Parietal lobe (tissue), 1 donor: ENCODE results near the gene SUPT20HL2. TPM values are rescaled to one million over a fixed set of nuclear protein-coding genes. Genes with fewer than 3 reads are reported as not detected.

ENCODE experiments used
- total RNA-seq: library from RNA; depleted of rRNA; stranded (reverse); fragments of >200 nt; gene quantifications from one replicate; pipeline ENCODE4 v1.2.3, GENCODE V29; 2014

Gene SUPT20HL2
- total RNA-seq, result not detected

DNA sequence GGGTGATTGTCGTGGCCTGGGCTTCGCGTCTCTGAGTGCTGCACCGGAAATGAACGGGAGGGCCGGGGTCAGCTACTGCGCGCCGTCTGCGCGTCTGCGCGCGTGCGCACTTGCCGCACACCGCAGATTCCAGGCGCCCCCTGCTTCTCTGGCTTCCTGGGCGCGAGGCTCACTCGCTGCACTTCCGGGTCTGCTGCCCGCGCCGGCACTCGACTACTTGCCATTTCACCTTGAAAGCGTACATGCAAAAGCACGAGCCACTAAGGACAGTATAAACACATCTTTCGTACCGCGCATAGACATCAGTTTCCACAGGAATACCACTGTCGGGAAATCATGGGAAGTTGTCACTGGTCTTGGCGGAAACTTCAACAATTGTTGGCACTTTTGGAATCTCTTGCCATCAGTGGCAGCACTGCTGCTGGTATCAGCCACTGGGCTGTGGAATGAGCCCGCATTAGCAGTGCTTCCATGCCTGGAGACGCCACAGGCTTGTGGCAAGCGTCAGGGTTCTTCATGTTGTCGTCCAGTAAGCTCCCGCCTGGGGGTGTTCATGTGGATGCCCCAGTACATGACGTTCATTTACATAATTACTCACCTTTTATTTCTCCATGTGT is at the start of gene SUPT20HL2:
Gene SUPT20HL2 (minus strand): TSS at position 51 of the 617 bp plus-strand sequence. CDS start 754 bp downstream, outside the sequence.

GRCh38 chrX:24360272-24360671 is 46.4 kb upstream of the SUPT20HL2 start, which contains the start of gene SUPT20HL1:
Gene SUPT20HL1, plus strand, starts transcription at chrX:24360639. Its CDS starts 2,122 bp downstream, at chrX:24362761.

Other genes with a start within 250 kb of the SUPT20HL2 start
- gene ZFX, start 164.3 kb downstream of the SUPT20HL2 start, total RNA-seq, result 48.8 TPM
- not detected for gene SUPT20HL1, start 46.6 kb upstream of the SUPT20HL2 start, total RNA-seq
- gene PDK3, start 151.2 kb upstream of the SUPT20HL2 start, total RNA-seq, result 8.5 TPM